ENCODE measurements around the gene MSL2. TPM values are rescaled to one million over a fixed set of nuclear protein-coding genes. Genes with fewer than 3 reads are reported as not detected.

MSL2 gene
- total RNA-seq = 7.4 and 8.1 TPM in 2 replicates

GRCh38 chr3:136196064-136196400 lies at the start of gene MSL2:
Gene MSL2 (minus strand): TSS chr3:136196335. CDS start chr3:136195113, 1,222 bp downstream.
- Histone ChIP-seq H3K4me3 (ENCODE audit: low read depth, low read length) (peak within 1 kb of the TSS; percentile 65), H3K27me3 (ENCODE audit: control insufficient read depth, insufficient read depth, low read length) (no peaks in the 10 kb centered on the region), H3K36me3 (ENCODE audit: control insufficient read depth, insufficient read depth, low read length) (no peaks in the 10 kb centered on the region)
- DNase-seq (ENCODE audit: low read depth) (no peak), FAIRE-seq (no peak)
- no peak for TF ChIP-seq CTCF (IDR thresholded peaks at IDR 0.05; ENCODE audit: insufficient read depth, low read length, severe bottlenecking)

- TF ChIP-seq CTCF (IDR thresholded peaks at IDR 0.05; ENCODE audit: insufficient read depth, low read length, severe bottlenecking) = no peak
- DNase-seq (ENCODE audit: low read depth) = no peak
- Histone ChIP-seq H3K27me3 (ENCODE audit: control insufficient read depth, insufficient read depth, low read length) (no peaks in the 10 kb centered on the region), H3K4me3 (ENCODE audit: low read depth, low read length) (no peak overlapping the region), H3K36me3 (ENCODE audit: control insufficient read depth, insufficient read depth, low read length) (no peaks in the 10 kb centered on the region)
- FAIRE-seq = no peak
These were observed 49.6 kb upstream of the MSL2 start for GRCh38 chr3:136245691-136246090.

GRCh38 chr3:136239094-136239493 lies 43.0 kb upstream of the MSL2 start:
- no peak for FAIRE-seq

GRCh38 chr3:136237961-136238649 lies 42.0 kb upstream of the MSL2 start:
- no peak for TF ChIP-seq CTCF (IDR thresholded peaks at IDR 0.05; ENCODE audit: insufficient read depth, low read length, severe bottlenecking)
- no peaks in the 10 kb centered on the region for H3K36me3 ChIP-seq (ENCODE audit: control insufficient read depth, insufficient read depth, low read length)
- no peaks in the 10 kb centered on the region for H3K27me3 ChIP-seq (ENCODE audit: control insufficient read depth, insufficient read depth, low read length)
- FAIRE-seq (no peak), DNase-seq (ENCODE audit: low read depth) (no peak)
- H3K4me3 ChIP-seq (ENCODE audit: low read depth, low read length) = no peak overlapping the region

More at GRCh38 chr3:136239094-136239493, 43.0 kb upstream of the MSL2 start:
- H3K27me3 ChIP-seq (ENCODE audit: control insufficient read depth, insufficient read depth, low read length) = no peaks in the 10 kb centered on the region
- no peak for DNase-seq (ENCODE audit: low read depth)
- H3K36me3 ChIP-seq (ENCODE audit: control insufficient read depth, insufficient read depth, low read length) = no peaks in the 10 kb centered on the region
- TF ChIP-seq CTCF (IDR thresholded peaks at IDR 0.05; ENCODE audit: insufficient read depth, low read length, severe bottlenecking) = no peak
- no peak overlapping the region for H3K4me3 ChIP-seq (ENCODE audit: low read depth, low read length)

- FAIRE-seq (no peak), DNase-seq (ENCODE audit: low read depth) (no peak)
- TF ChIP-seq CTCF (IDR thresholded peaks at IDR 0.05; ENCODE audit: insufficient read depth, low read length, severe bottlenecking) = no peak
- Histone ChIP-seq H3K27me3 (ENCODE audit: control insufficient read depth, insufficient read depth, low read length) (no peaks in the 10 kb centered on the region), H3K4me3 (ENCODE audit: low read depth, low read length) (no peak overlapping the region), H3K36me3 (ENCODE audit: control insufficient read depth, insufficient read depth, low read length) (no peaks in the 10 kb centered on the region)
These were observed 41.0 kb upstream of the MSL2 start for GRCh38 chr3:136237103-136237502.

GRCh38 chr3:136236109-136236508 lies 40.0 kb upstream of the MSL2 start:
- DNase-seq (ENCODE audit: low read depth) = no peak
- FAIRE-seq = no peak
- Histone ChIP-seq H3K36me3 (ENCODE audit: control insufficient read depth, insufficient read depth, low read length) (no peaks in the 10 kb centered on the region), H3K27me3 (ENCODE audit: control insufficient read depth, insufficient read depth, low read length) (no peaks in the 10 kb centered on the region), H3K4me3 (ENCODE audit: low read depth, low read length) (no peak overlapping the region)
- no peak for TF ChIP-seq CTCF (IDR thresholded peaks at IDR 0.05; ENCODE audit: insufficient read depth, low read length, severe bottlenecking)
